ENCODE data around the gene LRMDA.

- TF ChIP-seq CREB1 (IDR thresholded peaks at IDR 0.05; ENCODE audit: low read depth) (no peak), REST (IDR thresholded peaks at IDR 0.05; ENCODE audit: low read depth) (no peak), YY1 (IDR thresholded peaks at IDR 0.05; ENCODE audit: low read depth) (no peak), TAF1 (IDR thresholded peaks at IDR 0.05; ENCODE audit: low read depth) (no peak), MAX (IDR thresholded peaks at IDR 0.05) (no peak), CEBPB (IDR thresholded peaks at IDR 0.05) (no peak), EP300 (IDR thresholded peaks at IDR 0.05; ENCODE audit: borderline replicate concordance) (no peak), USF1 (IDR thresholded peaks at IDR 0.05) (no peak), TCF12 (IDR thresholded peaks at IDR 0.05; ENCODE audit: low read depth) (no peak), EGR1 (IDR thresholded peaks at IDR 0.05) (no peak), FOXM1 (IDR thresholded peaks at IDR 0.05; ENCODE audit: borderline replicate concordance, low read depth) (no peak), NFIC (IDR thresholded peaks at IDR 0.05) (no peak)
These were observed 921.9 kb downstream of the LRMDA start for GRCh38 chr10:76353237-76353851.

Measured in Ishikawa (cell line).